ENCODE measurements around the gene TMEM51. TPM values are rescaled to one million over a fixed set of nuclear protein-coding genes. Genes with fewer than 3 reads are reported as not detected.

The TMEM51 gene
- total and polyA plus RNA-seq, 2 of the 13 experiments (the other 11 are each of a cell fraction or from before 2014, with no cell fraction given): 12.2 to 22.3 TPM

DNA sequence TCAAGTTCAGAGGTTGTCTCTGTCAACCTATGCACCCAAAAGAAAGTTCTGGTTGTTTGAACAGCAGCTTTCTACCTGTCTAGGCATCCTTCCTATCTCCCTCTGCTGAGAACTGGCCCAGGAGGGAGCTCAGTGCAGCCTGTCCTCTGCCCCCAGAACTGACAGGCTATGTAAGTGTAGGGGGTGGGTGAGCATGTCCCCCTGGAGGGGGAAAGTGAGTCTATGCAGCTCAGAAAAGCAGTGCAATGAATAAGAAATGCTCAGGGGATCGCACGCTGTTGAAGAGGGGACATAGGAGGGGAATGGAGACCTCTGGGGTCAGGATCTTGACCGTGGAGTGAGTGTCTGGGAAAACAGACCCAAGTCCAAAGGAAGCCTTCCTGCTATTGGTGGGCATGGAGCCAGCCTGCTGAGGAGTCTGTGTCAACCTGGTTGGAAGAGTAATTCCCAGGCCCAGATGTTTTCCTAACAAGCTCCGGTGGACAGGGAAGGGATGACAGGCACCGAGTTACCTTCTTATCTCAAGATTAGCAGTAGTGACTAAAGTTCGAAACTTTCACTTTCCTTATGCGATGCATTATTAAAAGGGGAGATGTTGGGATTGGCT is 67.4 kb downstream of the TMEM51 start:
- no peak overlapping the region for H3K4me3 ChIP-seq (replicated peaks in 1 of 3; ENCODE audit: insufficient read depth in 1 of 3, low read depth in 2 of 3, low read length in 3 of 3)
- peaks cover 6 to 21% of the 10 kb centered on the region in 2 experiments; a peak in 3 of 5 replicates for H3K36me3 ChIP-seq (replicated peaks in 1 of 2; ENCODE audit: control insufficient read depth in 1 of 2, insufficient read depth in 2 of 2, low read length in 2 of 2)
- WGBS (ENCODE audit: low lambda C conversion rate): 39% methylated on average over 7 of the region's 7 CpGs
- FAIRE-seq (peak; percentile 80), ATAC-seq (peak; percentile 72), DNase-seq (ENCODE audit: low spot score) (peak; percentile 55)
- CTCF ChIA-PET (ENCODE audit: low intra/inter-chr PET ratio, low total read pairs): no interaction called here
- intact Hi-C loops (cut with micrococcal nuclease; ENCODE audit: unreplicated experiment): no loop called here
- no peak overlapping the region for H3K4me2 ChIP-seq (ENCODE audit: low read depth, low read length)
- H2AFZ ChIP-seq (ENCODE audit: low read length): no peak overlapping the region
- in situ Hi-C loops (cut with HindIII; ENCODE audit: extremely low pct_ligation_motif_present, low pct_unique_long_range_greater_than_20kb): no loop called here
- no peak overlapping the region for H3K27ac ChIP-seq (ENCODE audit: extremely low read length, insufficient read depth, low read length)
- peaks cover 12% of the 10 kb centered on the region; the same call in 1 of the 2 replicates for H4K20me1 ChIP-seq (ENCODE audit: insufficient read depth, low read length)
- H3K9me3 ChIP-seq (ENCODE audit: low read length): no peaks in the 10 kb centered on the region
- no TSS peak for BruUV-seq (replicated peaks)
- H3K9ac ChIP-seq (ENCODE audit: insufficient read depth, low read depth, low read length): no peak overlapping the region
- H3K27me3 ChIP-seq (ENCODE audit: control insufficient read depth in 1 of 2, insufficient read depth in 2 of 2, low read length in 2 of 2): no peaks in the 10 kb centered on the region
- H3K79me2 ChIP-seq (ENCODE audit: insufficient read depth, low read length): no peaks in the 10 kb centered on the region
- peaks cover 16% of the 10 kb centered on the region for H3K4me1 ChIP-seq (ENCODE audit: insufficient read depth, low read length)
- POLR2A ChIA-PET: no interaction called here
- no peak for TF ChIP-seq HDAC2 (CRISPR knock-in tag; IDR thresholded peaks at IDR 0.05)
- no peak for TF ChIP-seq GFI1 (CRISPR knock-in tag; IDR thresholded peaks at IDR 0.05; ENCODE audit: borderline replicate concordance)
- TF ChIP-seq, protein P1, sequence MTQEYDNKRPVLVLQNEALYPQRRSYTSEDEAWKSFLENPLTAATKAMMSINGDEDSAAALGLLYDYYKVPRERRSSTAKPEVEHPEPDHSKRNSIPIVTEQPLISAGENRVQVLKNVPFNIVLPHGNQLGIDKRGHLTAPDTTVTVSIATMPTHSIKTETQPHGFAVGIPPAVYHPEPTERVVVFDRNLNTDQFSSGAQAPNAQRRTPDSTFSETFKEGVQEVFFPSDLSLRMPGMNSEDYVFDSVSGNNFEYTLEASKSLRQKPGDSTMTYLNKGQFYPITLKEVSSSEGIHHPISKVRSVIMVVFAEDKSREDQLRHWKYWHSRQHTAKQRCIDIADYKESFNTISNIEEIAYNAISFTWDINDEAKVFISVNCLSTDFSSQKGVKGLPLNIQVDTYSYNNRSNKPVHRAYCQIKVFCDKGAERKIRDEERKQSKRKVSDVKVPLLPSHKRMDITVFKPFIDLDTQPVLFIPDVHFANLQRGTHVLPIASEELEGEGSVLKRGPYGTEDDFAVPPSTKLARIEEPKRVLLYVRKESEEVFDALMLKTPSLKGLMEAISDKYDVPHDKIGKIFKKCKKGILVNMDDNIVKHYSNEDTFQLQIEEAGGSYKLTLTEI (CRISPR knock-in tag; conservative IDR thresholded peaks at IDR 0.05): no peak
- TF ChIP-seq U2AF1 (optimal IDR thresholded peaks at IDR 0.05; ENCODE audit: low read depth, low read length): no peak
- TF ChIP-seq ETV6 (CRISPR knock-in tag; conservative IDR thresholded peaks at IDR 0.05): no peak
- TF ChIP-seq, protein P2, sequence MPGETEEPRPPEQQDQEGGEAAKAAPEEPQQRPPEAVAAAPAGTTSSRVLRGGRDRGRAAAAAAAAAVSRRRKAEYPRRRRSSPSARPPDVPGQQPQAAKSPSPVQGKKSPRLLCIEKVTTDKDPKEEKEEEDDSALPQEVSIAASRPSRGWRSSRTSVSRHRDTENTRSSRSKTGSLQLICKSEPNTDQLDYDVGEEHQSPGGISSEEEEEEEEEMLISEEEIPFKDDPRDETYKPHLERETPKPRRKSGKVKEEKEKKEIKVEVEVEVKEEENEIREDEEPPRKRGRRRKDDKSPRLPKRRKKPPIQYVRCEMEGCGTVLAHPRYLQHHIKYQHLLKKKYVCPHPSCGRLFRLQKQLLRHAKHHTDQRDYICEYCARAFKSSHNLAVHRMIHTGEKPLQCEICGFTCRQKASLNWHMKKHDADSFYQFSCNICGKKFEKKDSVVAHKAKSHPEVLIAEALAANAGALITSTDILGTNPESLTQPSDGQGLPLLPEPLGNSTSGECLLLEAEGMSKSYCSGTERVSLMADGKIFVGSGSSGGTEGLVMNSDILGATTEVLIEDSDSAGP (CRISPR knock-in tag; IDR thresholded peaks at IDR 0.05; ENCODE audit: borderline replicate concordance): no peak
- no peak for TF ChIP-seq MTA3 (CRISPR knock-in tag; IDR thresholded peaks at IDR 0.05)
- TF ChIP-seq ZNF441 (CRISPR knock-in tag; IDR thresholded peaks at IDR 0.05; ENCODE audit: borderline replicate concordance): no peak
- no peak for TF ChIP-seq ZNF101 (CRISPR knock-in tag; IDR thresholded peaks at IDR 0.05; ENCODE audit: borderline replicate concordance, low read depth)
- no peak for TF ChIP-seq GABPA (IDR thresholded peaks at IDR 0.05; ENCODE audit: low read depth, low read length)
- TF ChIP-seq GABPA (CRISPR knock-in tag; IDR thresholded peaks at IDR 0.05; ENCODE audit: low read depth): no peak
- no peak for TF ChIP-seq MEIS1 (CRISPR knock-in tag; IDR thresholded peaks at IDR 0.05; ENCODE audit: borderline replicate concordance)
- TF ChIP-seq ZNF660 (CRISPR knock-in tag; IDR thresholded peaks at IDR 0.05; ENCODE audit: borderline replicate concordance, low read depth): no peak
- TF ChIP-seq ZSCAN12 (CRISPR knock-in tag; IDR thresholded peaks at IDR 0.05): no peak
- no peak for TF ChIP-seq ZNF670 (CRISPR knock-in tag; IDR thresholded peaks at IDR 0.05; ENCODE audit: borderline replicate concordance)
- TF ChIP-seq, protein P3, sequence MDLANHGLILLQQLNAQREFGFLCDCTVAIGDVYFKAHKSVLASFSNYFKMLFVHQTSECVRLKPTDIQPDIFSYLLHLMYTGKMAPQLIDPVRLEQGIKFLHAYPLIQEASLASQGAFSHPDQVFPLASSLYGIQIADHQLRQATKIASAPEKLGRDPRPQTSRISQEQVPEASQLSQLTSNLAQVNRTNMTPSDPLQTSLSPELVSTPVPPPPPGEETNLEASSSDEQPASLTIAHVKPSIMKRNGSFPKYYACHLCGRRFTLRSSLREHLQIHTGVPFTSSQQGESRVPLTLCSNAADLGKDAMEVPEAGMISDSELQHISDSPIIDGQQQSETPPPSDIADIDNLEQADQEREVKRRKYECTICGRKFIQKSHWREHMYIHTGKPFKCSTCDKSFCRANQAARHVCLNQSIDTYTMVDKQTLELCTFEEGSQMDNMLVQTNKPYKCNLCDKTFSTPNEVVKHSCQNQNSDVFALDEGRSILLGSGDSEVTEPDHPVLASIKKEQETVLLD (CRISPR knock-in tag; IDR thresholded peaks at IDR 0.05; ENCODE audit: low read depth): no peak
- no peak for TF ChIP-seq CBX2 (IDR thresholded peaks at IDR 0.05; ENCODE audit: low read depth, low read length)
- TF ChIP-seq CBX2 (CRISPR knock-in tag; IDR thresholded peaks at IDR 0.05; ENCODE audit: low read depth): no peak
